ENCODE data around the gene MAP1LC3A.

MAP1LC3A gene

GRCh38 chr20:34578521-34578920 is 20.0 kb downstream of the MAP1LC3A start:
- no peak for DNase-seq

GRCh38 chr20:34579191-34579978 is 20.9 kb downstream of the MAP1LC3A start:
- DNase-seq: no peak

- no peak for DNase-seq
Observed at GRCh38 chr20:34579979-34580940, 21.7 kb downstream of the MAP1LC3A start.

GRCh38 chr20:34581341-34582184 is 23.0 kb downstream of the MAP1LC3A start:
- DNase-seq: no peak

GRCh38 chr20:34582221-34582620 is 23.7 kb downstream of the MAP1LC3A start:
- no peak for DNase-seq

- DNase-seq: no peak
Observed at GRCh38 chr20:34582911-34583310, 24.4 kb downstream of the MAP1LC3A start.

GRCh38 chr20:34583544-34583943 is 25.0 kb downstream of the MAP1LC3A start:
- no peak for DNase-seq

- no peak for DNase-seq
Observed at GRCh38 chr20:34585019-34585418, 26.5 kb downstream of the MAP1LC3A start.

- no peak for DNase-seq
Observed at GRCh38 chr20:34586488-34587163, 28.1 kb downstream of the MAP1LC3A start.

- no peak for DNase-seq
Observed at GRCh38 chr20:34595377-34596184, 37.1 kb downstream of the MAP1LC3A start.

GRCh38 chr20:34600892-34601653 is 42.6 kb downstream of the MAP1LC3A start:
- no peak for DNase-seq

GRCh38 chr20:34604980-34605788 is 46.7 kb downstream of the MAP1LC3A start:
- no peak for DNase-seq

- no peak for DNase-seq
Observed at GRCh38 chr20:34607066-34607465, 48.5 kb downstream of the MAP1LC3A start.
